Type B pancreatic cell (in vitro differentiated cells): ENCODE results near the gene NOTCH4. TPM values are rescaled to one million over a fixed set of nuclear protein-coding genes. Genes with fewer than 3 reads are reported as not detected.

Experiments used
- DNase-seq: peaks from one replicate; pipeline ENCODE4 v3.0.0; 2021; ENCODE audit warnings: mixed read lengths; ENCODE audit not compliant: unreplicated experiment; ENCODE audit errors: extremely low spot score
- H3K27ac Mint-ChIP-seq: 2 replicates; pipeline ENCODE4 v1.8.0; 2021; ENCODE audit warnings: mild to moderate bottlenecking, mixed read lengths
- H3K27me3 Mint-ChIP-seq: 2 replicates; pipeline ENCODE4 v1.8.0; 2021; ENCODE audit warnings: mixed read lengths
- H3K36me3 Mint-ChIP-seq: 2 replicates; pipeline ENCODE4 v1.8.0; 2021; ENCODE audit warnings: mixed read lengths
- H3K4me1 Mint-ChIP-seq: one replicate; pipeline ENCODE4 v1.8.0; 2021; ENCODE audit warnings: mixed read lengths; ENCODE audit not compliant: unreplicated experiment
- H3K4me3 Mint-ChIP-seq: 2 replicates; pipeline ENCODE4 v1.8.0; 2021; ENCODE audit warnings: mild to moderate bottlenecking, mixed read lengths
- H3K9me3 Mint-ChIP-seq: 2 replicates; pipeline ENCODE4 v1.8.0; 2021; ENCODE audit warnings: mixed read lengths
- total RNA-seq: library from RNA; stranded (reverse); gene quantifications from 2 replicates; pipeline ENCODE4 v1.2.1, GENCODE V29; 2021; ENCODE audit warnings: low replicate concordance
- TF ChIP-seq, protein P1 (sequence below): fragments of 200-600 bp; sonication (generic); conservative IDR thresholded peaks from 2 replicates; pipeline ENCODE4 v1.5.0; 2021; ENCODE audit warnings: antibody characterized with exemption, mild to moderate bottlenecking

Gene NOTCH4
- total RNA-seq, 1 donor from 2014 or later: 1.9 TPM

DNA sequence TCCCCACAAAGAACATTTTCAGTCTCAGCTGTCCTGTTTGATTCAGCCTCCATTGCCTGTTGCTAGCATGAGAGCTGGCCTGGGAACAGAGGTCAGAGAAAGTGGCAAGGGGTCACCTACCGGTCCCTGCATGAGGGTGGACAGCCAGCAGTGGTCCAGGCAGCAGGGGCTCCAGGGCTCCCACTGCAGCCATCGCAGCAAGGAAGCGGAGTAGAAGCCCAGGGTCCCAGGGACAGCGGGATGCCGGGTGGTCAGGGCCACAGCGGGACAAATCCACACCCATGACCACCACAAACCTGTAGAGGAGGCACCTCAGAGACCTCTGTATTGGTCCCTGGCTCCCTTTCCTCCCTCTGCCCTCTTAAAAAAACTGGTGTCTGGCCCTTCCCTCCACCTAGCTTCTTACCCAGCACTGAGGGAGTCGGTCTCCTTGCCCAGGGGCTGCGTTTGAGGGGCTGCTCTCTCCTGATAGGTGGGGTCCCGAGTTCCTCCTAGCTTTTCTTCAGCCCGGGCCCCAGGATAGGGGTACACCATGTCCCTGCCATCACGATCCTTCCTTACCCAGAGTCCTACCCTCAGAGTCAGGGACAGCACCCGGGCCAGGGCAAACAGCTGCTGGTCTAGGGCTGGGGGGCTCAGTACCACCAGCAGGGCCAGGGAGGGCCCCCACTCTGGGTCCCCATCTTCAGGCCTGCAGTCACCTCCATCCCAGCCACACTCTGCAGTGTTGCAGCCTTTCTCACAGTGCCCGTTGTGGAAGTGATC, 23.0 kb downstream of the NOTCH4 start:
- no peak for DNase-seq
- Mint-ChIP-seq H3K36me3 (no peaks in the 10 kb centered on the region), H3K4me3 (no peak overlapping the region), H3K9me3 (no peaks in the 10 kb centered on the region), H3K4me1 (peaks cover 16% of the 10 kb centered on the region), H3K27me3 (peaks cover 4% of the 10 kb centered on the region), H3K27ac (no peak overlapping the region)
- TF ChIP-seq, protein P1, sequence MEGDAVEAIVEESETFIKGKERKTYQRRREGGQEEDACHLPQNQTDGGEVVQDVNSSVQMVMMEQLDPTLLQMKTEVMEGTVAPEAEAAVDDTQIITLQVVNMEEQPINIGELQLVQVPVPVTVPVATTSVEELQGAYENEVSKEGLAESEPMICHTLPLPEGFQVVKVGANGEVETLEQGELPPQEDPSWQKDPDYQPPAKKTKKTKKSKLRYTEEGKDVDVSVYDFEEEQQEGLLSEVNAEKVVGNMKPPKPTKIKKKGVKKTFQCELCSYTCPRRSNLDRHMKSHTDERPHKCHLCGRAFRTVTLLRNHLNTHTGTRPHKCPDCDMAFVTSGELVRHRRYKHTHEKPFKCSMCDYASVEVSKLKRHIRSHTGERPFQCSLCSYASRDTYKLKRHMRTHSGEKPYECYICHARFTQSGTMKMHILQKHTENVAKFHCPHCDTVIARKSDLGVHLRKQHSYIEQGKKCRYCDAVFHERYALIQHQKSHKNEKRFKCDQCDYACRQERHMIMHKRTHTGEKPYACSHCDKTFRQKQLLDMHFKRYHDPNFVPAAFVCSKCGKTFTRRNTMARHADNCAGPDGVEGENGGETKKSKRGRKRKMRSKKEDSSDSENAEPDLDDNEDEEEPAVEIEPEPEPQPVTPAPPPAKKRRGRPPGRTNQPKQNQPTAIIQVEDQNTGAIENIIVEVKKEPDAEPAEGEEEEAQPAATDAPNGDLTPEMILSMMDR: no peak

DNA sequence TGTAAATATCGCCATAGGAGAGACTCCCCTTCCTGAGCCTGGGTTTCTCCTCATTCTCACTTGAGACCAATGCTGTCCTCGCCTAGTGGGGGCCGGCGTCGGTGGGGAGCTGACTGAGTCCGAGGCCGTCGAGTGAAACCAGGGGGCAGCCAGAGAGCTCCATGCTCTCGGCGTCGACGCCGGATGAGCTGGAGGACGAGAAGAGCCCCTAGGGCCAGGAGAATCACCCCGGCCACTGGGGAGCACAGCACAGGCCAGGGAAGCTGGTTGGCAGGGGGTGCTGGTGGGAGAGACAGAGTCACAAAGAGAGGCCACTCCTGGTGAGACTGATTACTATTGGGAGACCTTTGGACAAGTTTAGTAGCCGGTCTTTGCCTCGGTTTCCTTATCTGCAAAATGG, 25.0 kb downstream of the NOTCH4 start:
- Mint-ChIP-seq H3K4me1 (peaks cover 30% of the 10 kb centered on the region), H3K36me3 (no peaks in the 10 kb centered on the region), H3K9me3 (no peaks in the 10 kb centered on the region), H3K27me3 (no peaks in the 10 kb centered on the region), H3K27ac (peak overlapping the region; percentile 62), H3K4me3 (no peak overlapping the region)
- no peak for DNase-seq
- TF ChIP-seq, protein P1: no peak

DNA sequence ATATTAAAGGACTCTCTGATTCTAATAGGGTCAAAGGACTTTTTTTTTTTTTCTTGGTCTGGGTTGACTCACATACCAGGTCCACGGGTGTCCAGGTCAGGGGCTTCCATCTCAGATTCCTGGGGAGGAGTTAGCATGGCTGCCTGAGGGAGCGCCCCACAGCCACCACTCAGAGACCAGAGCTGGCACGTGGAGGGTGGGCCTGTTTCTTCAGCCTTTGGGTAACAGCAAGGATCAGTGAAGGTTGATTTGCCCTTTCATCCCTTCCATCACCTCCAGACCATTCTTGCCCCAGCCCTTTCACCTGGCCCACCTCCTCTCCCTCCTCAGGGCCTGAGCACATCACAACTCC, 25.5 kb downstream of the NOTCH4 start:
- Mint-ChIP-seq H3K27me3 (no peaks in the 10 kb centered on the region), H3K36me3 (no peaks in the 10 kb centered on the region), H3K27ac (peak overlapping the region; percentile 62), H3K4me1 (peaks cover 30% of the 10 kb centered on the region), H3K4me3 (no peak overlapping the region), H3K9me3 (no peaks in the 10 kb centered on the region)
- DNase-seq: no peak
- TF ChIP-seq, protein P1: no peak

DNA sequence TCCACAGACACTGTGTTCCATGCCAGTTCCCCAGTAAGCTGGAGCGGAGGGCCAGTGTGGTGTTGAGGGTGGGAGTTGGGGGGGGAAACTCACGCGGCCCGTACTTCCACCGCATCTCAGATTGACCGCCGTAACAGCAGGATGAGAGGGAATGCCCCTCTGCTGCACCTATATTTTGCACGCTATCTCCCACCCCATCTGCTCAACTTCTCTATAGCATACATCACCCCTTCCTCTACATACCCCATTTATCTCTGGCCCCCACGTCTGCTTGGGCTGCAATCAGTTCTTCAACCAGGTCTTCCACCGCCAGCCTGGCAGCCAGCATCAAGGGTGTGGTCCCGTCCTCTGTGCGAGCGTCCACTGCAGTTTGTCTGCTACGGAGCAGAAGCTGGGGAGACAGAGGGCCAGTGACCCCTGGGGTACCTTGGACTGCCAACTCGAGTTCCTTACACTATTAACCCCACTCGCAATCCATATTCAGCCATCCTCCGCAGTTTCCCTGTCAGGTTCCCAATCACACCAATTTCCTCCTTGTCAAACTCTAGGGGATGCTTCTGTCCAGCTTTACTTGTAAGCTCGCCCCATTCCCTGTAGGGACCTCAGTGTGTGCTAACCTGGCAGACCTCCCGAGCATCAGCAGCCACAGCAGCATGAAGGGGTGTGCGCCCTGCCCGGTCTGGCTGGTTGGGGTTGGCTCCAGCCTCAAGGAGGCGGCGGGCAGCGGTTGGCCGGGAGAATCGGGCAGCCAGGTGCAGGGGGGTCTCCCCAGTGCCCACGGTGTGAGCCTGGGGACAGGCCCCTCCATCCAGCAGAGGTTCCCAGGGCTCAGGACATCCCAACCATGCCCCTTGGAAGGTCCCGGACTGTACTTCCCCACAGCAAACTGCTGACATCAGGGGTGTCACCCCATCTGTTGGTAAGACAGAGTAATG, 26.9 kb downstream of the NOTCH4 start:
- peak overlapping the region; percentile 100 for H3K27ac Mint-ChIP-seq
- TF ChIP-seq, protein P1: no peak
- peaks cover 29% of the 10 kb centered on the region for H3K4me1 Mint-ChIP-seq
- H3K4me3 Mint-ChIP-seq: peak overlapping the region; percentile 96
- no peaks in the 10 kb centered on the region for H3K9me3 Mint-ChIP-seq
- no peaks in the 10 kb centered on the region for H3K27me3 Mint-ChIP-seq
- no peaks in the 10 kb centered on the region for H3K36me3 Mint-ChIP-seq
- peak; percentile 71 for DNase-seq

DNA sequence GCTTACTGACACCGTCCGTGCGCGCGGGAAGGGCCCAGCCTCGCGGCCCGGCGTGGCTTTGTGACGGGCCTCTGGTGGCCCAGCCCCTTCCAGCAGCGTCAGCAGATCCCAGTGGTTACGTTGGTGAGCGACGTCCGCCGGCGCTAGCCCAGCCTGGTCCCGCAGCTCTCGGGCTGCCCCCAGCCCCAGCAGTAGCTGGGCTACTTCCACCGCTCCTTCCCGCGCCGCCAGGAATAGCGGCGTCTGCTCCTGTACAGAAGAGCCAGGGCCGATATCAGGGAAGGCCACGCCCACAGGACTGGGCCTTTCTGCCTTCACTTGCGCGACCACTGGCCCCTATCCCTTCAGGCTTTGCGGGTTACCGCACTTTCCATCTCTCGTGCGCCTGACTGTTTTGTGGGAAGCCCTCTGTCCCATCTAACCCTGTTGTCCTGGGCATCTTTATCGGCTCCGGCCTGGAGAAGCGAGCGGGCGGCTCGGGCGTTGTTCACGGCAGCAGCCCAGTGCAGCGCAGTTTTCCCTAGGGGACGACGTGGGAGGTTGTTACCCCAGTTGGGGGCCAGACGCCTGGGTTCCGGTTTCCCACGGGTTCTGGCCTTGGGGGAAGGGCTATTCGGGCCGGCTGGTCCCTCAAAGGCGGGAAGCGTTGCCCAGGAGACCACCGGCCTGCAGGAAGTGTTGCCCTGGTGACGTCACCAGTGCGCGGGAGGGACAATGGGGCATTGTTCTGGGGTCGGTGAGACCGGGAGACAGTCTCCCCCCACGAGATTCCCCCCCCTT, 27.8 kb downstream of the NOTCH4 start:
- TF ChIP-seq, protein P1: no peak
- Mint-ChIP-seq H3K9me3 (no peaks in the 10 kb centered on the region), H3K4me1 (peaks cover 33% of the 10 kb centered on the region), H3K27ac (peak overlapping the region; percentile 100), H3K4me3 (peak overlapping the region; percentile 96), H3K36me3 (no peaks in the 10 kb centered on the region), H3K27me3 (no peaks in the 10 kb centered on the region)
- DNase-seq: peak; percentile 88
